Adipose tissue (tissue), 3 donors: ENCODE results near the gene SLC16A5. TPM values are rescaled to one million over a fixed set of nuclear protein-coding genes. Genes with fewer than 3 reads are reported as not detected.
"Not testable (repeated sequence)": the region's sequence is repeated elsewhere in the genome, so short reads cannot be mapped to it uniquely, and the experiment has no call there.

ENCODE experiments used
- H3K27ac ChIP-seq: one replicate; pipeline ENCODE4 v1.5.1; 2013; ENCODE audit warnings: low read depth, low read length
- WGBS, 3 donors: extraction: QIAGEN DNeasy Blood & Tissue Kit; methylation state at CpG; one replicate each; pipeline ENCODE4 v1.1.7; 2013; 5-methylcytosine and 5-hydroxymethylcytosine counted together
- polyA plus RNA-seq, 3 donors: library from polyadenylated mRNA; stranded (reverse); fragments of 200-250 nt; gene quantifications; one replicate each; pipeline ENCODE4 v1.2.3, GENCODE V29; 2013
- donor health status: healthy with polysubstance abuse.
- donor health status: Bipolar disorder and iron deficiency.
- donor health status: healthy.

Gene SLC16A5, protein sequence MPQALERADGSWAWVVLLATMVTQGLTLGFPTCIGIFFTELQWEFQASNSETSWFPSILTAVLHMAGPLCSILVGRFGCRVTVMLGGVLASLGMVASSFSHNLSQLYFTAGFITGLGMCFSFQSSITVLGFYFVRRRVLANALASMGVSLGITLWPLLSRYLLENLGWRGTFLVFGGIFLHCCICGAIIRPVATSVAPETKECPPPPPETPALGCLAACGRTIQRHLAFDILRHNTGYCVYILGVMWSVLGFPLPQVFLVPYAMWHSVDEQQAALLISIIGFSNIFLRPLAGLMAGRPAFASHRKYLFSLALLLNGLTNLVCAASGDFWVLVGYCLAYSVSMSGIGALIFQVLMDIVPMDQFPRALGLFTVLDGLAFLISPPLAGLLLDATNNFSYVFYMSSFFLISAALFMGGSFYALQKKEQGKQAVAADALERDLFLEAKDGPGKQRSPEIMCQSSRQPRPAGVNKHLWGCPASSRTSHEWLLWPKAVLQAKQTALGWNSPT
- 1 to 10 TPM; 2.0 to 7.1 (median 5.6) TPM for polyA plus RNA-seq

DNA sequence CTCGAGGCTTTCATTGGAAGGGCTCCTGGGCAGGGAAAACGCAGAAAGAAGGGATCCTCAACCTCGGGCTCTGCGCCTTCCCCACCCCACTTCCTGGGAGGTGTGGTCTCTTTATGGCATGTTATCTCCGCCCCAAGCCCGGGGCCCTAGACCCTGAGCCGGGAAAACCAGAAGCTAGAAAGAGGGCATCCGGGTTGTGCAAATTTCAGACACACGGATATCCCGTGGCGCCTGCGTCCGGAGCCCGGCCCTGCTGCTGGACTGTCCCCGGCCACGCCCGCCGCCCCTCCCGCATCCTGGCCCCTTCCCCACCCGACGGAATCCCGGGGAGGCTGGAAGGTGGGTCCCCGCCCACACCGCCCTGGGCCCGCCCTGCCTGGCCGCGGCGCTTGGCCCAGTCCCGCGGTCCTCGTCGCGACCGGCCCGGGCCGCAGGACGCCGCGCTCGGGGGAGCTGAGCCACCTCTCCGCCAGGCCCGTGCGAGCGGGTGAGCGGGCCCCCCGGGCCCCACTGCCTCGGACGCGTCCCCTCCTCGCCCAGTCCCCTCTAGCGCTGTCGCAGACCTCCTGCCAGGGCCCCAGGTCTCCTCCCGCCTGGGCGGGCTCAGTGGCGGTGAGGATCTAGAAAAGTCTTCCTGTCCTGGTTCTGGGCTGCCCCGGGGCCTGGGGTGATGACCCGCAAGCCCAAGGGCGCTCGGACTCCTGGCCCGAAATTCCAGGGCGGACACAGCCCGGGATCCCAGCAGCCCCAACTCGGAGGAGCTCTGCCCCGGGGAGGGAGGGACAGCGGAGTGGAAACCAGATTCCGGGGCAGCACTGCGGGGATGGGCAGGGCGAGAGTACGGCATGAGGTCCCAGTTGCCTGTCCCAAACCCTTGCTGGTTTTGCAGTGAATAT is at the start of gene SLC16A5:
Gene SLC16A5, plus strand, starts transcription at position 397 of the 896 bp plus-strand sequence. CDS start 5,683 bp downstream, outside the sequence.
- WGBS, 3 donors = 2 to 15% (median 4%) methylated on average over 47 to 69 of the region's 69 CpGs

DNA sequence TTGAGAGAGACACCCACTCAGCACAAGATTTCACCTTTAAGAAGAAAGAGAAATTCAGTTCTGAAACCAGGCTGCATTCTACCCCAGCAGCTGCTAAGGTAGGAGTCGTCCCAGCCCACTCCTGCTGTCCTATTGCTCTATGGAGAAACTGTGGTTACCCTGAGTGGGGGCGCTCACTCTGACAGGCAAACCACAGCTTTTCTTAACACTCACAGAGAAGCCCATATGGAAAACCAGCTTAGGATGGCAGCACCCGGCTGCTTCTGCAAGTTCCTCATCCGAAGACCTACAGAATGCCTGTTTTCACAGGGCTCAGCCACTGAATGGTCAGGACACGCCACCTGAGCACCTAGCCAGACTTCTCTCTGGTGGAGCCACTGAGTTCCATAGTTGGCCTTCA is 48.5 kb upstream of the SLC16A5 start:
- WGBS, 3 donors = 65 to 89% (median 76%) methylated on average over 5 of the region's 5 CpGs
- H3K27ac ChIP-seq = no peak overlapping the region

More for the DNA sequence above, at the start of gene SLC16A5:
- H3K27ac ChIP-seq = peak within 1 kb of the TSS; percentile 31

DNA sequence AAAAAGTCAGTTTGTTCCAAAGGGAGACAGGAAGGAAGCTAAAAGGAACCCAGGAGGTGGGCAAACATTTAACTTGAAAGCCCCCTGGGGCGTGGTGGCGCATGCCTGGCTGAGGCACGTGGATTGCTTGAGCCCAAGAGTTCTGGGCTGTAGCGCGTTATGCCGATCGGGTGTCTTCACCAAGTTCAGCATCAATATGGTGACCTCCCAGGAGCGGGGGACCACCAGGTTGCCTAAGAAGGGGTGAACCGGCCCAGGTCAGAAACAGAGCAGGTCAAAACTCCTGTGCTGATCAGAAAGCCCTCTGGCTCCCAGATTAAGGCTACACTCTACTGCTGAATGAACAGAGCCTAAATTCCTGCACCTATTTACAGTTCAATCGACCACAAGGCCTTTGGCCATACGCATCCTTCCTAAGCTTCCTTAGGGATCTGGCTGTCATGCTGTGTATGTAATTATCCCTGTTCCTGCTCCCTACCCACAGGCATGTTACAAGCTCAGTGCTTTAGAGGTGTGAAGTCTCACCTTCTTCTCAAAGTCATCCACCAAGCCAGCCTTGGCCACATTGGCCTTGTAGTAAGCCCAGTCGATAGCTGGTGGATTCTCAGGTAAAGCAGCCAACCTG is 46.0 kb upstream of the SLC16A5 start:
- no peak overlapping the region for H3K27ac ChIP-seq
- WGBS, 3 donors = 80 to 85% (median 83%) methylated on average over 12 of the region's 12 CpGs

DNA sequence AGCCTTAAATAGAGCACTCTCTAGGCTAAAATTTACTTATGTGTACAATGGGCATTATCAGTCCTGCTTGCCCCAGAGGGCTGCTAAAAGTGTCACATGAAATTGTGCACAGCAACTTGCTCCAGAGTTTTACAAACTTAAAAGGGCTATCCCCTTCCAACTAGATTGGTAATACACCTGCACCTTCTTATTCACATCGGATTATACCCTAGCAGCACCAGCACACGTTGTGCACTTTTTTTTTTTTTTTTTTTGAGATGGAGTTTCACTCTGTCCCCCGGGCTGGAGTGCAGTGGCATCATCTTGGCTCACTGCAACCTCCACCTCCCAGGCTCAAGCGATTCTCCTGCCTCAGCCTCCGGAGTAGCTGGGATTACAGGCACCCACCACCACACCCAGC is 44.0 kb upstream of the SLC16A5 start:
- 72 to 80% (median 75%) methylated on average over 5 of the region's 5 CpGs for WGBS, 3 donors
- H3K27ac ChIP-seq = not testable (repeated sequence)

DNA sequence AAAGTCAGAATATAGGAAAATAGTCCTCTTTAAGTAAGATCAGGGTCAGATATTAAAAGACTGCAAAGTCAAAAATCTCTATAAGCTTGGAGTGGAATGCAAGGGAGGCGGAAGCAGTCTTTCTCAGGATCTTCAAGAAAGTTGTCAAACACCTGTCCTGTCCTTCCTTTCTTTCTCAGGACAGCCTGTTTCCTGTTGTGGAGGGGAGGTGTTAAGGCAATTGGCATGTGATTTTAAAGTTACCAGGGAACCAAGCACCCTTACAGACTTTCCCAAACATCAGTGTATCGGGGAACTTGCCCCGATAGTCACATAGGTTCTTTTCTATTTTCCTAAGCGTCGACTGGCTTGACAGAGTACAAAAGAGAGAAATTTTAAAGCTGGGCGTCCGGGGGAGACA is 43.0 kb upstream of the SLC16A5 start:
- 69 to 85% (median 79%) methylated on average over 7 of the region's 7 CpGs for WGBS, 3 donors
- no peak overlapping the region for H3K27ac ChIP-seq

DNA sequence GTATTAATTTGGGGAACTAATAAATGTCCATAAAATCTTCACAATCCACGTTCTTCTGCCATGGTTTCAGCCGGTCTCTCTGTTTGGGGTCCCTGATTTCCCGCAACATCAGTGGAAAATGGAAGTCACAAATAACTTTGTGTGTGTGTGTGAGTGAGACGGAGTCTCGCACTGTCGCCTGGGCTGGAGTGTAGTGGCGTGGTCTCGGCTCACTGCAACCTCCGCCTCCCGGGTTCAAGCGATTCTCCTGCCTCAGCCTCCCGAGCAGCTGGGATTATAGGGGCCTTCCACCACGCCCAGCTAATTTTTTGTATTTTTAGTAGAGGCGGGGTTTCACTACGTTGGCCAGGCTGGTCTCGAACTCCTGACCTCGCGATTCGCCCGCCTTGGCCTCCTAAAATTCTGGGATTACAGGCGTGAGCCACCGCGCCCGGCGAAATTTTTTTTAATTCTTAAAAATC is 41.8 kb upstream of the SLC16A5 start:
- WGBS, 3 donors = 13 to 18% (median 17%) methylated on average over 25 of the region's 25 CpGs
- H3K27ac ChIP-seq = not testable (repeated sequence)

DNA sequence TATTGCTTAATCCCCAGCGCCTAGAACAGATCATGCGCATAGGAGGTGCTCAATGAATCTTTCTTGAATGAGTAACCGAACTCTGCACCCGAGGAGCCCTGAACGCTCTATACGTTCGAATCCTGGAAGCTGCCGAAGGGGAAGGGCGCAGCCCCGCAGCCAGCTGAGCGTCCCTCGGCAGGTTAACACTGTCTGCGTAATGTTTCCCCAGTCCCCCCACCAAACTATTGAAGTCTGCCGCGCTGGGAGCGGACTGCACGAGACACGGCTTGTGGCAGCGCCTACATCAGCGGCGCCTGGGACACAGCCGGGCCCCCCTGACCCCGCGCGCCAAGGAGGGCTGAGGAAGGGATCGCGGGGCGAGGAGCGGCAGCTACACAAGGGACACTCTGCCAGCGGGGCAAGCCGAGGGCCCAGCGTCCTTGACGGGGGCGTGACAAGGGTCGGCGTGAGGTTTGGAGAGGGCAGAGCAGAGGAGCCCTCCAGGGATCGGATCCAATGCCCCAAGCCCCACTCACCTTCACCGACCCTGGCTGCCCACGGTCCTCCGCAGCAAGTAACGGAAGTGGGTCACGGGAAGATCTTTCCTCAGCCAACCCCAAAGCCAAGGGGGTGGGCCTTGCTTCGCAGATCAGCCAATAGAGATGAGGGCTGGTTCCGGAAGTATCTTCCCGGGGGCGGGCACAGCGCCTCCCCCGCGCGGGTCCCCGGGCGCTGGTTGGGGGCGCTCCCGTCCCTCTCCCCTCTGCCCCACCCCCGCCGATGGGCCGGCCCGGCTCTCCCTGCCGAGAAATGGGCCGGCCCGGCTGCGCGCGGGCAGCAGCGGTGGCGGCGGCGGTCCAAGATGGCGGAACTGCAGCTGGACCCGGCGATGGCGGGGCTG is 41.1 kb upstream of the SLC16A5 start, which contains the start of the genes ATP5PD and KCTD2:
Gene ATP5PD, minus strand, starts transcription at position 563 of the 883 bp plus-strand sequence. CDS start 4,319 bp downstream, outside the sequence.
Gene KCTD2, plus strand, starts transcription at position 819 of the 883 bp plus-strand sequence. Its CDS starts 26 bp downstream, at position 845.
- H3K27ac ChIP-seq = peak within 1 kb of the TSS; percentile 82
- WGBS, 3 donors = 0 to 1% (median 1%) methylated on average over 71 to 72 of the region's 72 CpGs

DNA sequence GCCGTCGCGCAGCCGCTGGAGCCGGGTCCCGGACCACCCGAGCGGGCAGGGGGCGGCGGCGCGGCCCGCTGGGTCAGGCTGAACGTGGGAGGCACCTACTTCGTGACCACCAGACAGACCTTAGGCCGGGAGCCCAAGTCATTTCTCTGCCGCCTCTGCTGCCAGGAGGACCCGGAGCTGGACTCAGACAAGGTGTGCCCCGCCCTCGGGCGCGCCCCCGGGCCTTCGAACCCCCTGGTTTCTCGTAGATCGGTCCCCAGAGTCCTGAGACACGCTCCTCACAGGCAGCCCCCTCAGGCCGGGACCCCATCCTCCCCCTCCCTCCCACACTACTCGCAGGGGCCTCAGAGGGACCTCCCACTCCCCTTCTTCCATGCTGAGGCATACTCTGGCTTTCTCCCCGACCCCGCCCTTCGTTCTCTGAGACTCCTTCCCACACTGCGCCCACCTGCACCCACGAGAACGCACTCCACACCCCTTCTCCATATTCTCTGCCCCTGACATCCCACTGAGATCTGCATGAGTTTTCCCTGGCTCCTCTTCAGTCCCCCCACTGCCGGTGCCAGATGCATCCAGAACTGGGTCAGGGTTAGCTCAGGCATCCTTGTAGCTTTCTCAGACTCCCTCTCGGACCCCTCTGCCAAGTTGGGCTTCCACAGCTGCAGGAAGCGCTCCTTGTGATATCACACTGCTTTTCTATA is 40.2 kb upstream of the SLC16A5 start:
- H3K27ac ChIP-seq = no peak overlapping the region
- WGBS, 3 donors = 0 to 1% (median 1%) methylated on average over 29 to 38 of the region's 38 CpGs

DNA sequence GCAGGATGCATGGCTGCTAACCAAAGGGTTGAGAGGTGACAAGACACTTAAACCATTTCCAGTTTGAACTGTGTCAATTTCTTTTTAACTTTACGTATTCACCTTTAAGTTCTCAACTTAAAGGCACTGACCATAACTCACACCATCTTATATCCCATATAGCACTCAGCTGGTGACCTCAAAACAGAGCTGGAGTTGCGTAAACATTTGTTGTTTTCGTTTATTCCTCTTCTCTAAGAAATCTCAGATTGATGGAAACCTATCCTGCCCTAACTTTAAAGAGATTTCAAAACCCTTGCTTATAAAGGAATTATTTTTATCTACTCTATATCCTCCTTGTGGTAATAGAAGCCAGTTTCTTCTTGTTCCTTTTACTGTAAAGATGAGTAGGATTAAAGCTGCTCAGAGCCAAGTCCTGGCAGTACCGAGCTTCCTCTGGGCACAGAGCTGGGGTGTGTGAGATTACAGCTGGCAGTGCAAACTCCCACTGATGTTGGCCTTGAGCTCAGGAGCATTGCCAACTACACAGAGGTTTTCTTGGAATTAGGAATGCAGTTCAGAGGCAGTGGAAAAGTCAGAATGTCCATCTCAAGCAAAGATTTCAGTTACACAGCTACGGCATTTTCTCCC is 39.4 kb upstream of the SLC16A5 start:
- WGBS, 3 donors = 20 to 41% (median 36%) methylated on average over 5 of the region's 5 CpGs
- no peak overlapping the region for H3K27ac ChIP-seq

DNA sequence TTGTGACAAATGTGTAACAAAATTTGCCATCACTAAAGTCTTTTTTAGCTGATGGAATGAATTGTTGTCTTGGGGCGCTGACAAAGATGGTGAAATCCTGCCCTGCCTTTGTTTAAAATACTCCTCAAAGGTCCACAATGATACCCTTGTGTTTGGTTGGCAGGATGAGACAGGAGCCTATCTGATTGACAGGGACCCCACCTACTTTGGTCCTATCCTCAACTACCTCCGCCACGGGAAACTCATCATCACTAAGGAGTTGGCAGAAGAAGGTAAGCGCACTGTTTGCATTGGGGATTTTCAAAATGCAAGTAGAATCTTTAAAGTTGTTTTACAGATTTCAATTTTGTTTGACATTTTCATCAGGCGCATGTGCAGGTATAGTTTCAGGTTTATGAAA is 38.7 kb upstream of the SLC16A5 start:
- H3K27ac ChIP-seq = no peak overlapping the region
- WGBS, 3 donors = 83 to 89% (median 86%) methylated on average over 5 of the region's 5 CpGs

DNA sequence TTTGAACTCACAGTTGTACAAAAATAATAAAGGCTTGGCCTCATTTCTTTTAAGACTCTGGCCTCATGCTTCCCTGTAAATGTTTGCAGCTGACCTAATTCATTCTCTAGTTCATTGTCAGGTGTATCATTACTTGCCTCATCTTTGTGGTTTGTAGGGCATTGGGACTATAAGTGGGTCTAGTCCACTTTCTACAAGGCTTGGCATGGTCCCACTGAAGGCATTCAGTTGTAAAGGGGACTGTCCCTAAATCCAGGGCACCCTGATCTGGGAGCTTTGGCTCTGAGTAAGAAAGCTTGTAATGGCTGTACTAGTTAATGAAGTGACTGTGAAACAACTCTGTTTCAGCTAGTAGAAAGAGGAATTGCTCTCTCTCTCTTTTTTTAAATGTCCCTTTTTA is 38.0 kb upstream of the SLC16A5 start:
- H3K27ac ChIP-seq = no peak overlapping the region

DNA sequence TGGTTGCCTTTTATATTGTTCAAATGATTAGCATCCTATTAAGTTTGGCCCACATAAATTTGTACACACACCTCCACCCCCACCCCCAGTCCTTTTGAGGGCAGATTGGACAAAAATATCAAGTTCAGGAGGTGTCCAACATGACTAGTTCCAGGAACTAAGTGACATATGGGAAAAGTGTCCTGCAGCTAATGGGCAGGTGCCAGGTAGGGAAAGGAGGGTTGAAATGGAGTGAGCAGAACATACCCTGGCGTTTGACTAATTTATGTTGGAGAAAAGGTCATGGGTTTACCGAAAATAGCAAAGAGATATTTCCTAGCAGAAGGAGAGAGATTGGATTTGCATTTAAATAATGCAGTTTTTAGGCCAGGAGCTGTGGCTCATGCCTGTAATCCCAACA is 35.8 kb upstream of the SLC16A5 start:
- 74 to 78% (median 77%) methylated on average over 2 of the region's 2 CpGs for whole genome bisulfite sequencing, 3 donors

DNA sequence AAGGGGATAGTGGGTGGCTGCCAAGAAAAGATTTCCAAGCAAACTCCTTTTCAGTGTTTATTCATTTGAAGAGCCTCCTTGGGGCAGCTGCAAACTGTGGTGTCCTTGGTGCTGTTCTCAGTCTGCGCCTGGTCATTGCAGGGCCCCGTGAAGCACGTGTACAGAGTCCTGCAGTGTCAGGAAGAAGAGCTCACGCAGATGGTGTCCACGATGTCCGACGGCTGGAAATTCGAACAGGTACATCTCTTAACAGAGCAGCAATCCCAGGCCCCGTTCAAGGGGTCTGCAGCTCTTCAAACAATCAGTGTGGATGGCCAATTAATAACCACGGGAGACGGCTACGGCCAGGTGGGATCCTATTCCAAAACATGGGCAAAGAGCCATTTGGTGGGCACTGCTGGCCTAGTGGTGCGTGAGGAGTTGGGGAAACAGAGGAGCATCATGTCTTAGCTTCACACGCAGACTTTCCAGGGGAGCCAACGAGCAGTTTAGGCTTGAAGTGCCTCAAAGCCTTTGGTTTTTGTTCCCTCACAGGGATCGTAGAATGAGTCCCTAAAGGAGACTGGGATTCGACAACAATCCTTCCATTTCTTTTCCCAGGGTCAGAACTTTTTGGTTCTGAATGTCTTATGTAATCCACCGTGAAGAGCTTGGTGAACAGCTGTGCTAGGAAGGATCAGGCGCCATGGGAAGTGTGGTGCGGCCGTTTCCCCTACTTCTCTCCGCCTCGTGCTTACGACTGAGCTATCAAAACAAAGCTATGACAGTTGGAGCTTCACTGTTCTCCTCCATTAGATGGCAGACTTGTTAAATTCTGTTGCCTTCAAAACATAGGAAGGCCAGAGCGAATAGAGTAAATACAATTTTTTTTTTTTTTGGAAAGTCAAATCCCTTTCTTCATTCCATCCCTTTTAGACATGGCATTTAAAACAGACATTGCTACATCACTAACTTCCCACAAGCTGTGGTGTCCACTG is 28.1 kb upstream of the SLC16A5 start:
- no peak overlapping the region for H3K27ac ChIP-seq
- WGBS, 3 donors = 59 to 73% (median 61%) methylated on average over 25 of the region's 25 CpGs

More for the DNA sequence above, 35.8 kb upstream of the SLC16A5 start:
- H3K27ac ChIP-seq = no peak overlapping the region

DNA sequence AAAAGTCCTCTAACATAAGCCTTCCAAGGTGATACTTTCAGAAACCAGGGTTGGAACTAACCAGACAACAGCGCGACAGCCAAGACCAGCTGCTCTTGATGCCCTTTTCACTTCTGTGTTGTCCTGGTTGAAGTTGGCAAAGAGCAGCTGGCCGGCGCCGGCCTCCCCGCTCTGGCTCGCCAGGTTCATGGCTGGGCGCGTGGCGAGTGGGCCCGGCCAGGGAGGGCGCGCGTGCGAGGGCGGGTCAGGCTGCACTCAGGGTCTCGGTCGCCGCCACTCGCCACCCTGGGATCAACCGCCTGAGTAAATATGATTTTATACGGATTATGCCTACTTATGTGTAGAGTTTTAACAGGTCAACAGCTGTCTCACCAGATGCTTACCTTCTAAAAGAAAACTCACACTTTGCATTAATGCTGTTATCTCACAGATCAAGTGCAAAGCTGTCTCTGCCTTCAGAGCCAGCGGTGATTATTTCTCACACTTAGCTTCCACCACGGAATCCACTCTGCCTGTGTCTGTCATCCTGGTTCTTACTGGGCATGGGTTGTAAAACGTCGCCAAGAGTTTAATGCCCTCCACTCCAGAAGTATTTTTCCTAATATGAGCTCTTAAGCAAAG is 27.2 kb upstream of the SLC16A5 start:
- WGBS, 3 donors = 93 to 94% (median 93%) methylated on average over 26 of the region's 26 CpGs

DNA sequence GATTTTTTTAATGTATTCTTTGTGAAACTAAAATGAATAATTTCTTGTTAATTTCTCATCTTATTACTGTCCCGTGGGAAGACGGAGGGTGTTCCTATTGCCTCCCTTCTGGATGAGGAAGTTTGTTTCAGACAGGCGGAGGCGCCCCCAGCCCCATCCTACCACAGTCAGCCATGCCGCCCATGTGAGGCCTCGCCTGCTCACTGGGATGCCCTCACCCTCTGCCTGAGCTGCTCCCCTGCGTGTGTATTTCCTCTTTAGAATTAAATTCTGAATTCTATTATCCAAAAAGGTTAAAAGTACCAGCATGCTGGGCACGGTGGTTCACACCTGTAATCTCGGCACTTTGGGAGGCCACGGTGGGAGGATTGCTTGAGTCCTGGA is 26.7 kb upstream of the SLC16A5 start:
- 91 to 93% (median 92%) methylated on average over 10 of the region's 10 CpGs for WGBS, 3 donors
- no peak overlapping the region for H3K27ac ChIP-seq

More for the DNA sequence above, 27.2 kb upstream of the SLC16A5 start:
- no peak overlapping the region for H3K27ac ChIP-seq
